Trophoblast cell (in vitro differentiated cells and primary cell): ENCODE data around the gene FKBP10.
"Not testable (repeated sequence)": the region's sequence is repeated elsewhere in the genome, so short reads cannot be mapped to it uniquely, and the experiment has no call there.

Source experiments
- DNase-seq, 2 donors: peaks; one replicate each; pipeline ENCODE4 v3.0.0-alpha.2; 2016
- H2AFZ ChIP-seq: 2 replicates; pipeline ENCODE4 v1.6.1; 2013; ENCODE audit warnings: low read length, moderate library complexity, mild to moderate bottlenecking; ENCODE audit not compliant: insufficient read depth, poor library complexity
- H2AK5ac ChIP-seq: 2 replicates; pipeline ENCODE4 v1.6.1; 2013; ENCODE audit warnings: mild to moderate bottlenecking, low read length
- H2BK120ac ChIP-seq: 2 replicates; pipeline ENCODE4 v1.6.1; 2013; ENCODE audit warnings: low read length, mild to moderate bottlenecking, moderate library complexity; ENCODE audit not compliant: insufficient read depth, poor library complexity
- H2BK12ac ChIP-seq: 2 replicates; pipeline ENCODE4 v1.6.1; 2013; ENCODE audit warnings: mild to moderate bottlenecking, low read length, moderate library complexity
- H2BK5ac ChIP-seq: 2 replicates; pipeline ENCODE4 v1.6.1; 2013; ENCODE audit warnings: low read length, low read depth, moderate library complexity, mild to moderate bottlenecking; ENCODE audit not compliant: poor library complexity
- H3K14ac ChIP-seq: 2 replicates; pipeline ENCODE4 v1.6.1; 2013; ENCODE audit warnings: mild to moderate bottlenecking, low read length
- H3K18ac ChIP-seq: 2 replicates; pipeline ENCODE4 v1.6.1; 2013; ENCODE audit warnings: mild to moderate bottlenecking, low read length
- H3K23ac ChIP-seq: 2 replicates; pipeline ENCODE4 v1.6.1; 2013; ENCODE audit warnings: low read length
- H3K27ac ChIP-seq: 2 replicates; pipeline ENCODE4 v1.5.1; 2013; ENCODE audit warnings: low read depth, mild to moderate bottlenecking, inconsistent platforms, low read length, moderate library complexity
- H3K27me3 ChIP-seq: 2 replicates; pipeline ENCODE4 v1.6.1; 2013; ENCODE audit warnings: inconsistent platforms, mild to moderate bottlenecking, low read length, moderate library complexity; ENCODE audit not compliant: insufficient read depth
- H3K36me3 ChIP-seq, 2 experiments: 1 replicate in 1 of 2; 2 replicates in 1 of 2; pipeline ENCODE4 v1.6.1; 2013; ENCODE audit warnings: low read length in 2 of 2, mild to moderate bottlenecking in 2 of 2, moderate library complexity in 1 of 2; ENCODE audit not compliant: insufficient read depth in 2 of 2, control insufficient read depth in 1 of 2
- H3K4ac ChIP-seq: 2 replicates; pipeline ENCODE4 v1.6.1; 2013; ENCODE audit warnings: low read depth, mild to moderate bottlenecking, low read length, moderate library complexity
- H3K4me1 ChIP-seq, 2 experiments: 1 replicate in 1 of 2; 2 replicates in 1 of 2; pipeline ENCODE4 v1.6.1; 2013; ENCODE audit warnings: low read length in 2 of 2, mild to moderate bottlenecking in 2 of 2, moderate library complexity in 1 of 2; ENCODE audit not compliant: insufficient read depth in 2 of 2, control insufficient read depth in 1 of 2
- H3K4me2 ChIP-seq: 2 replicates; pipeline ENCODE4 v1.6.1; 2013; ENCODE audit warnings: inconsistent platforms, mild to moderate bottlenecking, low read length, moderate library complexity
- H3K4me3 ChIP-seq: 2 replicates; pipeline ENCODE4 v1.5.1; 2013; ENCODE audit warnings: mild to moderate bottlenecking, low read depth, low read length, inconsistent platforms
- H3K79me1 ChIP-seq: one replicate; pipeline ENCODE4 v1.6.1; 2013; ENCODE audit warnings: low read length
- H3K79me2 ChIP-seq: 2 replicates; pipeline ENCODE4 v1.6.1; 2013; ENCODE audit warnings: low read length, mild to moderate bottlenecking; ENCODE audit not compliant: control insufficient read depth, insufficient read depth, poor library complexity
- H3K9ac ChIP-seq: 2 replicates; pipeline ENCODE4 v1.6.1; 2013; ENCODE audit warnings: mild to moderate bottlenecking, low read length
- H3K9me3 ChIP-seq: 2 replicates; pipeline ENCODE4 v1.6.1; 2013; ENCODE audit warnings: low read depth, mild to moderate bottlenecking, control low read depth, inconsistent platforms, low read length; ENCODE audit not compliant: insufficient read depth
- H4K12ac ChIP-seq: 2 replicates; pipeline ENCODE4 v1.6.1; 2013; ENCODE audit warnings: low read depth, mild to moderate bottlenecking, low read length, moderate library complexity
- H4K8ac ChIP-seq: 2 replicates; pipeline ENCODE4 v1.6.1; 2013; ENCODE audit warnings: low read depth, mild to moderate bottlenecking, low read length, moderate library complexity
- H4K91ac ChIP-seq: one replicate; pipeline ENCODE4 v1.6.1; 2013; ENCODE audit warnings: low read depth, mild to moderate bottlenecking, low read length, moderate library complexity
- WGBS: extraction: QIAGEN DNeasy Blood & Tissue Kit; methylation state at CpG from one replicate; pipeline ENCODE4 v1.1.7; 2013; ENCODE audit warnings: missing lambda C conversion rate; ENCODE audit not compliant: insufficient read length, insufficient coverage; ENCODE audit errors: extremely low coverage; 5-methylcytosine and 5-hydroxymethylcytosine counted together

The FKBP10 gene

DNA sequence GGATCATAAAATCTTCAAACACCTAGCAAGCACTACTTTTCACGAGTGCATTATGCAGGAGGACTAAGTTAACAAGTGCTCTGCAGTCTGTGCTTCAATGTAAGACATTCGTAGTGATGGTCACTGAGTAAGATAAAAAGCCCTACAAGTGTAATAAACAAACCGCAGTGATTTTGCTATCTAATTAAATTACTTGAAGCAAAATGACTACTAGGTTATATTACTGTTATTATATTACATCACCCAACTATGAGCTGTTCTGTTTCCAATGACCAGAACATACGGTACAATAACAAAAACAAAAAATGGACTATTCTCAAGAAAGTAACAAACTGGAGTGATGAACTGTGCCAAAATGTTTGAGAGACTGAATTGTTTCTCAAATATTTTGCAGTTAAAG lies 36.0 kb downstream of the FKBP10 start:
- Histone ChIP-seq H3K79me2 (no peaks in the 10 kb centered on the region), H2BK12ac (no peak overlapping the region), H3K27me3 (no peaks in the 10 kb centered on the region), H3K4me1 (no peaks in the 10 kb centered on the region), H3K4me2 (no peak overlapping the region), H2BK5ac (no peak overlapping the region), H2BK120ac (no peak overlapping the region), H4K91ac (no peak overlapping the region), H3K18ac (no peak overlapping the region), H3K9ac (no peak overlapping the region), H2AFZ (no peak overlapping the region), H2AK5ac (no peak overlapping the region), H3K4me3 (no peak overlapping the region), H3K36me3 (peaks cover 2 to 3% of the 10 kb centered on the region in 2 experiments), H3K14ac (no peak overlapping the region), H3K4ac (no peak overlapping the region), H3K79me1 (no peaks in the 10 kb centered on the region), H4K8ac (no peak overlapping the region), H3K27ac (no peak overlapping the region), H4K12ac (no peak overlapping the region), H3K23ac (no peak overlapping the region), H3K9me3 (no peaks in the 10 kb centered on the region)
- no peak for DNase-seq
- WGBS, result no CpG with 5 or more reads among the region's 4 CpGs

DNA sequence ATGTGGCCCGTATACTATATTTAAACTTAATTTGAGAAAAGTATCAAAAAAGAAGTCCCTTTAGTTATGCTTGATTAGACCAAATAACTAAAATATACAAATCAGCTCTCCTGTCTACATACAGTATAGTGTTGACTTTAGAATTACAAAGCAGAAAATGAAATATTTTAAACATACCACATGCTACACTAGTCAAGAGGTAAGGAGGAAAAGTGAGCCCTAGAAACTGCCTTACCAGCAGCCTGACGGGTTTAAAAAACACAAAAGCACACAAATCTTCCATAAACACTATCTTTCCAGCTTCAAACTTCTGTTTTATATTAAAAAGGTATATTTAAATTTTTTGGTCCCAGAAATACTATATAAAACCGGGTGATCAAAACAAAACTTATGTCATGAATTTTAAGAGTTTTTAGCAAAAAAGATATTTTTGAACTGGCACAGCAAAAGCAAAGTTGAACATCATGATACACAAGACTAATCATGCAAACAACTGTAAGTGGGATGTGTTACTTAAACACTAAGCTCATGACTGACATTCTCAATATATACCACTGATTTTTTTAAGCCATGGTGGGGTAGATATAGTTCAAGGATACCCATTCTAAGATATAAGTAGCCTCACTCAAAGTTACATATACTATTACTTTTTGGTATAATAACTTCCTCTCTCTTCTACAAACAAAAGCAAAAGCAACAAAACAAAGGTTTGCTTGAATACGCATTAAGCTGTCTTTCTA lies 36.6 kb downstream of the FKBP10 start:
- Histone ChIP-seq H3K36me3 (peaks cover 2 to 7% of the 10 kb centered on the region in 2 experiments), H3K79me2 (no peaks in the 10 kb centered on the region), H3K4me2 (no peak overlapping the region), H3K4ac (no peak overlapping the region), H3K14ac (no peak overlapping the region), H4K12ac (no peak overlapping the region), H3K9me3 (no peaks in the 10 kb centered on the region), H2BK12ac (no peak overlapping the region), H4K8ac (no peak overlapping the region), H3K4me1 (no peaks in the 10 kb centered on the region), H3K4me3 (no peak overlapping the region), H3K23ac (no peak overlapping the region), H2BK5ac (no peak overlapping the region), H3K18ac (no peak overlapping the region), H3K9ac (no peak overlapping the region), H3K27ac (no peak overlapping the region), H2BK120ac (no peak overlapping the region), H4K91ac (no peak overlapping the region), H2AFZ (no peak overlapping the region), H3K79me1 (no peaks in the 10 kb centered on the region), H2AK5ac (no peak overlapping the region), H3K27me3 (no peaks in the 10 kb centered on the region)
- WGBS, result no CpG with 5 or more reads among the region's 4 CpGs
- DNase-seq, result no peak

DNA sequence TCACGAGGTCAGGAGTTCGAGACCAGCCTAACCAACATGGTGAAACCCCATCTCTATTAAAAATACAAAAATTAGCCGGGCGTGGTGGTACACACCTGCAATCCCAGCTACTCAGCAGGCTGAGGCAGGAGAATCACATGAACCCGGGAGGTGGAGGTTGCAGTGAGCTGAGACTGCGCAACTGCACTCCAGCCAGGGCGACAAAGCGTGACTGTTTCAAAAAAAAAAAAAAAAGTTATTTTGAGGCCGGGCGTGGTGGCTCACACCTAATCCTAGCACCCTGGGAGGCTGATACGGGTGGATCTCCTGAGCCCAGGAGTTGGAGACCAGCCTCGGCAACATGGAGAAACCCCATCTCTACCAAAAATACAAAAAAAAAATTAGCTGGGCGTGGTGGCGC lies 38.6 kb downstream of the FKBP10 start:
- not testable (repeated sequence) for H3K23ac ChIP-seq, H4K91ac ChIP-seq, DNase-seq, H3K4me2 ChIP-seq, H2BK5ac ChIP-seq, H3K27me3 ChIP-seq, H4K12ac ChIP-seq, H3K9ac ChIP-seq, H2BK120ac ChIP-seq, H3K14ac ChIP-seq, H3K79me1 ChIP-seq, H4K8ac ChIP-seq, H3K4me3 ChIP-seq, H3K4ac ChIP-seq, H3K18ac ChIP-seq, H3K9me3 ChIP-seq, H2AFZ ChIP-seq, H2BK12ac ChIP-seq, H2AK5ac ChIP-seq, H3K27ac ChIP-seq, H3K79me2 ChIP-seq, H3K4me1 ChIP-seq
- no CpG with 5 or more reads among the region's 14 CpGs for WGBS
- H3K36me3 ChIP-seq, result peaks cover 4 to 10% of the 10 kb centered on the region in 2 experiments

DNA sequence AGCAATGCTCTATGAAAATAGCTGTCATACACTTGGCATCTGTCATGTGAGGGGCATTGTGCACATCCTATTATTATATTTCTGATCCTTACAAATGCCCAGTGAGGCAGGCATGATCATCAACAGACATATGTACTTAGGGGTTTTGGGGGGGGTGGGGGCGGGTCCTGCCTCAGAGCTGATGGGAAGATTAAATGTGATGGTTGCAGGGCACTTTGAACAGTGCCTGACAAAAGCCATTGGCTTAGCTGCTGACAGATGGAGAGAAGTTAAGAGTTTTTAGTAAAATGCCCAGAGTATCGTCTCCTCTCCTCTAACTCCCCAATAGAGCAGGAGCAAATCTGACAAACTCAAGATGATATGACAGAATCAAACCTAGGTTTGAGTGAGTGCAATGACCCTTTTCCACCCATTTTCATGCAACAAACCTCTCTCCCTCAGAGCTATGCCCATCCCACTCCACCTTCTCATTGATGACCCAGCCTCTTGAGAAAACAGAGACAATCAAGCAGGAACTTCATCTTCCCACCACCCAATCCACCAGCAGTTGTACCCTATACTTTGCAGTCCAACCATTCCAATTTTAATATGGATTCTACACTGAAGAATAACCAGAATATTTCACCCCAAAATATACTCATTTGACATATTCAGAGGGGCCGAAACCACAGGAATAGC lies 47.6 kb downstream of the FKBP10 start:
- no peak overlapping the region for H2AFZ ChIP-seq
- peaks cover 6% of the 10 kb centered on the region for H3K79me1 ChIP-seq
- no peak overlapping the region for H3K9ac ChIP-seq
- H3K9me3 ChIP-seq, result no peaks in the 10 kb centered on the region
- H2BK12ac ChIP-seq, result no peak overlapping the region
- H4K12ac ChIP-seq, result no peak overlapping the region
- WGBS, result no CpG with 5 or more reads among the region's 3 CpGs
- H3K23ac ChIP-seq, result no peak overlapping the region
- peaks cover 0 to 2% of the 10 kb centered on the region in 2 experiments for H3K36me3 ChIP-seq
- H3K4me1 ChIP-seq, result peaks cover 0 to 10% of the 10 kb centered on the region in 2 experiments
- no peak overlapping the region for H2BK120ac ChIP-seq
- H4K8ac ChIP-seq, result no peak overlapping the region
- no peaks in the 10 kb centered on the region for H3K27me3 ChIP-seq
- no peak overlapping the region for H3K4me3 ChIP-seq
- no peak overlapping the region for H3K18ac ChIP-seq
- no peak overlapping the region for H3K27ac ChIP-seq
- no peak overlapping the region for H4K91ac ChIP-seq
- no peak overlapping the region for H3K4ac ChIP-seq
- H2BK5ac ChIP-seq, result no peak overlapping the region
- H3K4me2 ChIP-seq, result no peak overlapping the region
- peaks cover 6% of the 10 kb centered on the region for H3K79me2 ChIP-seq
- H3K14ac ChIP-seq, result no peak overlapping the region
- no peak overlapping the region for H2AK5ac ChIP-seq
- no peak for DNase-seq
